HG03558 (cell line): Measurements from ENCODE around the gene CFLAR.
"Not testable (repeated sequence)": the region's sequence is repeated elsewhere in the genome, so short reads cannot be mapped to it uniquely, and the experiment has no call there.

ENCODE experiments used
- ATAC-seq: cut with Tn5 transposase; IDR thresholded peaks from one replicate; pipeline ENCODE4 v1.9.1; 2021; ENCODE audit warnings: moderate number of reproducible peaks; ENCODE audit not compliant: unreplicated experiment; ENCODE audit errors: extremely low read depth

The CFLAR gene

GRCh38 chr2:201118121-201118960, 2.4 kb downstream of the CFLAR start:
- ATAC-seq, result peak; percentile 20

- ATAC-seq, result no peak
These were observed 3.2 kb downstream of the CFLAR start for GRCh38 chr2:201118961-201119854.

- no peak for ATAC-seq
These were observed 6.3 kb downstream of the CFLAR start for GRCh38 chr2:201122276-201122675.

- ATAC-seq, result no peak
These were observed 10.6 kb downstream of the CFLAR start for GRCh38 chr2:201126308-201127151.

GRCh38 chr2:201127152-201127511, 11.2 kb downstream of the CFLAR start:
- no peak for ATAC-seq

- ATAC-seq, result no peak
These were observed 11.6 kb downstream of the CFLAR start for GRCh38 chr2:201127570-201127969.

- ATAC-seq, result no peak
These were observed 12.1 kb downstream of the CFLAR start for GRCh38 chr2:201128033-201128432.

DNA sequence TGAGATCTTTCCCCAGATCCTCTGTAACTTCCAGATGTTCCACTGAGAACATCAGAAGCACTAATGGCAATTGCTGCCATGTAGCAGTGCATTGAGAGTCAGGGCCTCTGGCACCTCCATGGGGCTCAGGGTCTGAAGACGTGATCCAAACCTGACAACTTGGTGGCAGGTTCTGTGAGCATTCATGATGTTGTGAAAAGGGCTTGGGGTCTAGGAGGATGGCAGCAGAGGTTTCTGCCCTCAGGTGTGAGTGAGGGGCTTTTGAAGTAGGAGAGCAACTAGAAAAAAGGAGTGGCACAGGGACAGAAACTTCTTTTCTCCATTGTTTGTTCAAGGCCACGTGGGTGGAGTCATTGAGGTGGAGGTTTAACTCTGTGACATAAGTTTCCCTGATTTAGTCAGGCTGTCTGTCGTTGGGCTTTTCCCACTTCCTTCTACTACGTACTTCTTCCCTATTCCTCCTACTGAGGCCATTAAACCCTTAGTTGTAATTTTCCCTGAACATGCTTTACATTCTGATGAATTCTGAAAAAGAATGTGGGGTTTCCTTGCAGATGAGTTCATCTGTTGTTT, 13.1 kb downstream of the CFLAR start:
- no peak for ATAC-seq

DNA sequence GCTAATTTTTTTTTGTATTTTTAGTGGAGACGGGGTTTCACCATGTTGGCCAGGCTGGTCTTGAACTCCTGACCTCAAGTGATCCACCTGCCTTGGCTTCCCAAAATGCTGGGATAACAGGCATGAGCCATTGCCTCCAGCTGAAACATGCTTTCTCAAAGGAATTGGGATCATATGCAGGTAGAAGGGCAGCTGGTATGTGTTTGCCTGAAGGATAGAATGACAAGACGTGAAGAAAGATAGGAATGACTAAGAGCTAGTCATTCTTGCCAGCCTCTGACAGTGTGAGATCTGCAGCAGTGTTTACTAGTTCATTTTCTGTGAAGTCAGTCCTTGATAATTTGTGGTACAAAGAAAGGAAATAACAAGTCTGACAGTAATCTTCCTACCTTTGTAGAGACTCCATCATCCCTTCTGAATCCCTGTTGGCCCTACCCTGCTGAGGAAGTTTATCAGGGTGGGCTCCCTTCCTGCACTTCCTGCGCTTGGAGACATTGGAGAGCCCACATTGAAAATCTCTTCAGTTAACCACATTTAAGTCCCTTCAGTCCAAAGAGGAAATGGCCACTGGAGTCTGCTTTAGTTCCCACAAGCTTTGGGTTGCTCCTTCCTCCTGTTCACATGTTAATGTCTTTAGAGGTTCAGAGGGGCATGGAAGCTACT, 14.7 kb downstream of the CFLAR start:
- no peak for ATAC-seq

DNA sequence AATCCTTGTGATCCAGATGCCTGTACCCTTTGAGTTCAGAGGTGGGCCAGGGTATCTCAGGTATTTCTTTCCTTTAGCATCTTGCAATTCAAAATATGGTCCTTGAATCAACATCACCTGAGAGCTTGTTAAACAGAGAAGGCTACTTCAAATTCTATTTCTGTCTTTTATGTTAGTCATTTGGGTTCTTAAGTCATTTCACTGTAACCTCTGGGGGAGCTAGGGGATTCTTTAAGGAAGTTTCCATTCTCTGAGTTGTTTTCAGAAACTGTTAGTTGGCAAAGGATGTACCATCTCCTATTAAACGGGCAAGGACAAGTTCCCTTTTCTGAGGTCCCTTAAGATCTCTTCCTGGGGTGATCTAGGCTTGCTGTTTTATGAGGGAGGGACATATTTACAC, 16.6 kb downstream of the CFLAR start:
- ATAC-seq, result no peak

DNA sequence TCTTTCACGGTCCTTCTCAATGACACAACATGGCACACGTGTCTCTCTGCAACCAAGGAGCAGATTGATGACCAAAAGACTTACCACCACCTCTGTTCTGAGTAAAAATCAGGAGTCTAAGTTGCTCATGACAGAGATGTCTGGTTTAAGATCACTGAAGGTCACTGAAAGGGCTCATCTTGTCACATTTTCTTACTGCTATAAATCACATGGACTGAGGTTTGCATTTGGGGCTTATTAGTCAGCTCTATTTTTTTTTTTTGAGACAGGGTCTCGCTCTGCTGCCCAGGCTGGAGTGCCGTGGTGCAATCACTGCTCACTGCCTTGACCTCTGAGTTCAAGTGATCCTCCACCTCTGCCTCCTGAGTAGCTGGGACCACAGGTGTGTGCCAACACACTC, 19.4 kb downstream of the CFLAR start:
- no peak for ATAC-seq

- ATAC-seq, result no peak
These were observed 20.9 kb downstream of the CFLAR start for GRCh38 chr2:201136889-201137321.

GRCh38 chr2:201137505-201138400, 21.8 kb downstream of the CFLAR start:
- ATAC-seq, result no peak

- no peak for ATAC-seq
These were observed 22.5 kb downstream of the CFLAR start for GRCh38 chr2:201138401-201138970.

DNA sequence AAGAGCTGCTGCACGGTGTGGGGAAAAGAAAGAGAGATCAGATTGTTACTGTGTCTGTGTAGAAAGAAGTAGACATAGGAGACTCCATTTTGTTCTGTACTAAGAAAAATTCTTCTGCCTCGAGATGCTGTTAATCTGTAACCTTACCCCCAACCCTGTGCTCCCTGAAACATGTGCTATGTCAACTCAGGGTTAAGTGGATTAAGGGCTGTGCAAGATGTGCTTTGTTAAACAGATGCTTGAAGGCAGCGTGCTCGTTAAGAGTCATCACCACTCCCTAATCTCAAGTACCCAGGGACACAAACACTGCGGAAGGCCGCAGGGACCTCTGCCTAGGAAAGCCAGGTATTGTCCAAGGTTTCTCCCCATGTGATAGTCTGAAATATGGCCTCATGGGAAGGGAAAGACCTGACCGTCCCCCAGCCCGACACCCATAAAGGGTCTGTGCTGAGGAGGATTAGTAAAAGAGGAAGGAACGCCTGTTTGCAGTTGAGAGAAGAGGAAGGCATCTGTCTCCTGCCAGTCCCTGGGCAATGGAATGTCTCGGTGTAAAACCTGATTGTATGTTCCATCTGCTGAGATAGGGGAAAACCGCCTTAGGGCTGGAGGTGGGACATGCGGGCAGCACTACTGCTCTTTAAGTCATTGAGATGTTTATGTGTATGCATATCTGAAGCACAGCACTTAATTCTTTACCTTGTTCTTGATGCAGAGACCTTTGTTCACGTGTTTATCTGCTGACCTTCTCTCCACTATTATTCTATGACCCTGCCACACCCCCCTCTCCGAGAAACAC, 23.2 kb downstream of the CFLAR start:
- not testable (repeated sequence) for ATAC-seq

DNA sequence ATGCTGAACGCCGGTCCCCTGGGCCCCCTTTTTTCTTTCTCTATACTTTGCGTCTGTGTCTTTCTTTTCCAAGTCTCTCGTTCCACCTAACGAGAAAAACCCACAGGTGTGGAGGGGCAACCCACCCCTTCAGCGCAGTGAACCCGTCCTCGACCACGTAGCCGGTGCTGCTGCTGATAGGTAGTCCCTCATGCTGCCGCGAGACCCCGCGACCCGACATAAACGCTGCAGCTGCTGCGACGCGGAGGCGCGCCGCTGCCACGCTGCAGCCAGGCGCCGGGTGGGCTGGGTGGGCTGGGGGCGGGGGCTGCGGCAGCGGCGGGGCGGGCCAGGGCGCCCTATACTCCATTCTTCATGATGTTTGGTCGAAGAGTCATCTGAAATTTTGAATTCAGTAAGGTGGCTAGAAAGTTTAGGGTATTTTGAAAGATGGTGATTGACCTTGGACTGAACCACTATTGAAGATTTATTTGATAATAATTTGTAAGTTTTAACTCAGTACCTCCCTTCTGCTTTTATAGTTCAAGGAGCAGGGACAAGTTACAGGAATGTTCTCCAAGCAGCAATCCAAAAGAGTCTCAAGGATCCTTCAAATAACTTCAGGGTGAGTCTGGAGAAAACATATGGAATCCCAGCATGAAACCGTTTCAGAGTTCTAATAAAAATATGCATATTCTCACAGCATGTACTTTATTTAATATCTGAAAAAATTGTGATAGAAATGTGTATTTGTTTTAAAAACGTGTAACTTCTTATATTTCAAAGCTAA, 24.1 kb downstream of the CFLAR start:
- no peak for ATAC-seq
